ENCODE results near the gene PTPRR.

Gene PTPRR

DNA sequence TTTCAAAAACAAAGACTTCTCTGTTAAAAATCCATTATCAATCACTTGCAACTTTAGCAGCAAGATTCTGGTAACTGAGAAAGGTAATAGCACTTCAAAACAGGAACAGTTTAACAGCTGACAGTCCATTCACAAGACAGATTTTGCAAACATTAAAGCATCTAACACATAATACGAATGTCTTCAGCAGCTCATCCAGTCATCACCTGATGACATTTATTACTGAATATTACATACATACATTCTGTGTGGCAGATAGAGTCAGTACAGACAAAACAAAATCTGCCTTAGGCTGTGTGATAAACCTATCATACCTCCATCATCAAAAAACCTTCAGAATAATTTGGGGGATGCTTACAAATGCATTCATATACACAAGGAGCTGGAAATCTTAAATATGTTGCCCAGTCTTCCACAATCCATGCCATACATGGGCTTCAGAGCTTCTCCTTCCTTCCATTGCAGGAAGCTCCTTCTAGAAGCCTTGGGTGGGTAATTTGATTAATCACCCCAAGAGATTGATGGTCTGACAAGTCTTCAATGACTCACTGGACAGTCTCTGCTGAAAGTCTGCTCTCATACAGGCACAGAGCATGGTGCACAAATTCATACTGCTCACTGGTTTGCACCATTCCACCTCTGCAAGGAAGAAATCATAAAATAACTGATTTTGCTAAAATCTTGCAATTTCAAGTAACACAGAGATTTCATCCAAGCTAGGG, 281.7 kb downstream of the PTPRR start:
- no peak overlapping the region for H3K27ac ChIP-seq (ENCODE audit: low read depth, low read length)

GRCh38 chr12:70637303-70638085, 283.0 kb downstream of the PTPRR start, which contains the start of gene PTPRB:
Gene PTPRB (minus strand): TSS chr12:70637429. CDS start chr12:70637395, 34 bp downstream.
- Histone ChIP-seq H3K27me3 (ENCODE audit: control insufficient read depth, low read length) (peaks cover 29% of the 10 kb centered on the region), H3F3A (ENCODE audit: control insufficient read depth, insufficient read depth) (no peaks in the 10 kb centered on the region), H3K36me3 (ENCODE audit: control insufficient read depth, low read length) (no peaks in the 10 kb centered on the region), H3K4me3 (ENCODE audit: low read length) (no peak within 1 kb of the TSS), H4K20me1 (ENCODE audit: control insufficient read depth, insufficient read depth, low read depth, low read length) (no peaks in the 10 kb centered on the region), H3K4me2 (ENCODE audit: low read length) (no peak within 1 kb of the TSS), H3K27ac (ENCODE audit: low read depth, low read length) (no peak within 1 kb of the TSS), H3K79me2 (ENCODE audit: control insufficient read depth, low read length) (no peaks in the 10 kb centered on the region), H3K4me1 (ENCODE audit: control insufficient read depth, low read length) (no peaks in the 10 kb centered on the region), H3K9me3 (ENCODE audit: control insufficient read depth, insufficient read depth, low read length) (no peaks in the 10 kb centered on the region), H3K9me2 (replicated peaks; ENCODE audit: control insufficient read depth, low read length) (no peaks in the 10 kb centered on the region)
- TF ChIP-seq, protein P1, sequence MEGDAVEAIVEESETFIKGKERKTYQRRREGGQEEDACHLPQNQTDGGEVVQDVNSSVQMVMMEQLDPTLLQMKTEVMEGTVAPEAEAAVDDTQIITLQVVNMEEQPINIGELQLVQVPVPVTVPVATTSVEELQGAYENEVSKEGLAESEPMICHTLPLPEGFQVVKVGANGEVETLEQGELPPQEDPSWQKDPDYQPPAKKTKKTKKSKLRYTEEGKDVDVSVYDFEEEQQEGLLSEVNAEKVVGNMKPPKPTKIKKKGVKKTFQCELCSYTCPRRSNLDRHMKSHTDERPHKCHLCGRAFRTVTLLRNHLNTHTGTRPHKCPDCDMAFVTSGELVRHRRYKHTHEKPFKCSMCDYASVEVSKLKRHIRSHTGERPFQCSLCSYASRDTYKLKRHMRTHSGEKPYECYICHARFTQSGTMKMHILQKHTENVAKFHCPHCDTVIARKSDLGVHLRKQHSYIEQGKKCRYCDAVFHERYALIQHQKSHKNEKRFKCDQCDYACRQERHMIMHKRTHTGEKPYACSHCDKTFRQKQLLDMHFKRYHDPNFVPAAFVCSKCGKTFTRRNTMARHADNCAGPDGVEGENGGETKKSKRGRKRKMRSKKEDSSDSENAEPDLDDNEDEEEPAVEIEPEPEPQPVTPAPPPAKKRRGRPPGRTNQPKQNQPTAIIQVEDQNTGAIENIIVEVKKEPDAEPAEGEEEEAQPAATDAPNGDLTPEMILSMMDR (IDR thresholded peaks at IDR 0.05; ENCODE audit: low read depth, low read length, poor library complexity, severe bottlenecking), result no peak
- no peak for TF ChIP-seq EZH2phosphoT487 (IDR thresholded peaks at IDR 0.05; ENCODE audit: borderline replicate concordance, low read length)

More for the DNA sequence above, 281.7 kb downstream of the PTPRR start:
- Histone ChIP-seq H3K79me2 (ENCODE audit: control insufficient read depth, low read length) (no peaks in the 10 kb centered on the region), H4K20me1 (ENCODE audit: control insufficient read depth, insufficient read depth, low read depth, low read length) (no peaks in the 10 kb centered on the region), H3K9me2 (replicated peaks; ENCODE audit: control insufficient read depth, low read length) (no peaks in the 10 kb centered on the region), H3K4me1 (ENCODE audit: control insufficient read depth, low read length) (no peaks in the 10 kb centered on the region), H3F3A (ENCODE audit: control insufficient read depth, insufficient read depth) (no peaks in the 10 kb centered on the region), H3K4me2 (ENCODE audit: low read length) (no peak overlapping the region), H3K36me3 (ENCODE audit: control insufficient read depth, low read length) (no peaks in the 10 kb centered on the region), H3K4me3 (ENCODE audit: low read length) (no peak overlapping the region), H3K27me3 (ENCODE audit: control insufficient read depth, low read length) (peaks cover 29% of the 10 kb centered on the region), H3K9me3 (ENCODE audit: control insufficient read depth, insufficient read depth, low read length) (no peaks in the 10 kb centered on the region)
- TF ChIP-seq EZH2phosphoT487 (IDR thresholded peaks at IDR 0.05; ENCODE audit: borderline replicate concordance, low read length), result no peak
- TF ChIP-seq, protein P1 (IDR thresholded peaks at IDR 0.05; ENCODE audit: low read depth, low read length, poor library complexity, severe bottlenecking), result no peak

DNA sequence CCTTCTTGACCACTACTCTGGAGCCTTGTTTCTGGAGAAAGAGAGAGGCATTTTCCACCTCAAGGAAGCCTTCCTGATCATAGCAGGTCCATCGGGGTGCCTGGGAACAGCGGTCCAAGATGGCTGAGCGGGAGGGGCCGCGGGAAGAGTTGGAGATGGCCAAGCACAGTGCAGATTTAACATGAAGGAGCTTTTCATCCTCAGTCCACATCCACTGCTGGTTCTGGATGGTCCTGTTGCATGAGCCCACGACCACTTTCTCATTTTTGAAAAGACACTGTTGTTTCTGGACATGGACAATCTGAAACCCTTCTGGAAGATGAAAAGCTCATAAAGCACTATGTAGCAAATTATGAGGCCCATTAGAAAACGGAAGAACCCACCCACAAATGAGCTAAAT, 284.8 kb downstream of the PTPRR start:
- H3K27ac ChIP-seq (ENCODE audit: low read depth, low read length), result no peak overlapping the region
- H3K4me2 ChIP-seq (ENCODE audit: low read length), result no peak overlapping the region
- TF ChIP-seq, protein P1 (IDR thresholded peaks at IDR 0.05; ENCODE audit: low read depth, low read length, poor library complexity, severe bottlenecking), result no peak
- no peak for TF ChIP-seq EZH2phosphoT487 (IDR thresholded peaks at IDR 0.05; ENCODE audit: borderline replicate concordance, low read length)
- no peaks in the 10 kb centered on the region for H3K36me3 ChIP-seq (ENCODE audit: control insufficient read depth, low read length)
- H3K4me3 ChIP-seq (ENCODE audit: low read length), result no peak overlapping the region
- no peaks in the 10 kb centered on the region for H4K20me1 ChIP-seq (ENCODE audit: control insufficient read depth, insufficient read depth, low read depth, low read length)
- H3F3A ChIP-seq (ENCODE audit: control insufficient read depth, insufficient read depth), result no peaks in the 10 kb centered on the region
- no peaks in the 10 kb centered on the region for H3K79me2 ChIP-seq (ENCODE audit: control insufficient read depth, low read length)
- no peaks in the 10 kb centered on the region for H3K9me2 ChIP-seq (replicated peaks; ENCODE audit: control insufficient read depth, low read length)
- H3K9me3 ChIP-seq (ENCODE audit: control insufficient read depth, insufficient read depth, low read length), result no peaks in the 10 kb centered on the region
- H3K4me1 ChIP-seq (ENCODE audit: control insufficient read depth, low read length), result no peaks in the 10 kb centered on the region
- peaks cover 20% of the 10 kb centered on the region for H3K27me3 ChIP-seq (ENCODE audit: control insufficient read depth, low read length)

All from DOHH2 (cell line).